HG02852 (cell line): ENCODE measurements around the gene AGAP1.

Experiments
- ATAC-seq: cut with Tn5 transposase; IDR thresholded peaks from one replicate; pipeline ENCODE4 v1.9.1; 2021; ENCODE audit warnings: mild to moderate bottlenecking, moderate library complexity; ENCODE audit not compliant: unreplicated experiment

The AGAP1 gene

GRCh38 chr2:236169741-236170589 is 676.1 kb downstream of the AGAP1 start:
- no peak for ATAC-seq

DNA sequence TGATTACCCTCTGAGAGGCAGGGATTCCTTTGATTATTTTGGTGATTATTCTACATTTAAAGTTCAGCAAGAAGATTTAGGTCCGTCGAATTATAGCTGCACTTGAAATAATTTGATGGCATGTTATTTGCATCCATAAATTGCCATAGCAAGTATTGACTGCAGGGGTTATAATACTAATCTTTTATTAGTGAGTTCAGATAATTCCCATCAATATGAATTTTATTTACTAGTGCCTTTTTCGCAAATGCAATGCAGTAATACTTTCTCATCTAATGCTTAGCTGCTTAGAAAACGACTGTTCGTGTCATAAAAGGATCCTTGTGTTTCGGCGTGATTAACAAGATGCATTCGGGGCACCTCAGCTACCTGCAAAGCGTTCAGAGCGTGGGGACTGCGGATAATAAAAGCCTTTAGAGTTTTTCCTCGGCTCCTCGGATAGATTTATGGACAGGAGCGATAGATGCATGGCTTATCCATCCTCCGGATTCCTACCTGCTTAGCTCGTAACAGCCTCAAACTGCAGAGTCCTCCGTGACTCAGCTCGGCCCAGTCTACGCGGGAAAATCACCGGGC is 676.8 kb downstream of the AGAP1 start:
- ATAC-seq = no peak

GRCh38 chr2:236171181-236171679 is 677.4 kb downstream of the AGAP1 start:
- no peak for ATAC-seq

DNA sequence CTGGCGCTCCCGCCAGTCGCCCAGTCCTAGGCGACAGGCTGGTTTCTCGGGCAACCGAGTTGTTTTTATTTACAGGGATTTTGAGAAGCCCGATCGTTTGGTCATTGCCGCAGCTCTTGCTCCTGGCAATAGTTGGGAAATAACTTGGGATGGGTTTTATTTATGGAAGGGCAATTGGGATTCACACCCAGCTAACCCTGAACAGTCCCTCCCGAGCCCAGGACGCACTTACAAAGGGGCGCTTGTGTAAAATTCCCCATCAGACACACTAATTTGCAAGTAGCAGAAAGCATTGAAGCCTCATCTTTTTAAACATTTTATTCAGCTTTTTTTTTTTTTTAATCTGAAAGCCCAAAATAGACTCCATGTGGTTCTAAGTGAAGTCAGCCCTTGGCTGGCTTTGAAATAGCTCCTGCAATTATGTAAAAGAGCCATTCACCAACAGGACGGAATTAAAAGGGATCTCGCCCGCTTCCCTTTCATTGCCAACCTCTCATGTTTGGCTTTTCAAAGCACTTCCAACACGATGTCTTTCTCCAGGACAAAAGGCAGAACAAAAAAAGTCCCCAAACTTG is 677.9 kb downstream of the AGAP1 start:
- no peak for ATAC-seq

DNA sequence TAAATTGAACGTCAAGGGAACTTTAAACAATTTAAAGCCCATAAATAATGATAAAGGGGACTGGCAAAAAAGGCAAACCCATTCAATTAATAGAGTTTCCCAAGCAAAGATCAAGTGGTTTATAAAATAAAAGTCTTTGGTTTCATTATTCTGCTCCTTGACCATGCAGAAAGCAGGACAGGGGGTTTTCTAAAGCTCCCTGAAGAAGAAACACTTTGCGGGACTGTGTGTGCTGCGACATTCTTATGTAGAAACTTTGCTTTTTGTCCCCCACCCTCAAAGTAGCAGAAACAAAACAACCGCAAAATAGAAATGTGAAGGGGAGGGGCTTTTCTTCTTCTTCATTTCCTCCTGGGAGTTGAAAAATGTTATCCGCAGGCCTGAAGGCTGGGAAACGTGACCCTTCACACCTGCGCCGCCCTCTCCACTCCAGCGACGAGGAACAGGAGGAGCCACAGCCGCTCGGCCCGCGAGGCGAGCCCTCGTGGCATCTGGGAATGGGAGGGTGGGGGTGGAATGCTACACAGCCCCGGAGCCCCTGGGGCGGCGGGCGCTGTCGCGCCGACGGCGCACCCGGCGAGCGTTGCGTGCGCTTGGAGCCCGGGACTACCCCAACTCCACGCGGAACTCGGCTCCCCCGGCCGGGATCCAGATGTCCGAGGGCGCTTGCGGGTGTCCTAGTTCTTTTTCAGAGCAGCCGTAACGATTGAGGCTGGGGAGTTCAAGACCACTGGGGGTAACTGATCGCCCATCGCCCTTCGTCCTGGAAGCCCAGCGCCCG is 678.6 kb downstream of the AGAP1 start:
- no peak for ATAC-seq

- no peak for ATAC-seq
These were observed 679.3 kb downstream of the AGAP1 start for GRCh38 chr2:236173036-236173728.

- ATAC-seq = no peak
These were observed 680.1 kb downstream of the AGAP1 start for GRCh38 chr2:236173729-236174607.

GRCh38 chr2:236175548-236176150 is 681.8 kb downstream of the AGAP1 start:
- ATAC-seq = no peak

DNA sequence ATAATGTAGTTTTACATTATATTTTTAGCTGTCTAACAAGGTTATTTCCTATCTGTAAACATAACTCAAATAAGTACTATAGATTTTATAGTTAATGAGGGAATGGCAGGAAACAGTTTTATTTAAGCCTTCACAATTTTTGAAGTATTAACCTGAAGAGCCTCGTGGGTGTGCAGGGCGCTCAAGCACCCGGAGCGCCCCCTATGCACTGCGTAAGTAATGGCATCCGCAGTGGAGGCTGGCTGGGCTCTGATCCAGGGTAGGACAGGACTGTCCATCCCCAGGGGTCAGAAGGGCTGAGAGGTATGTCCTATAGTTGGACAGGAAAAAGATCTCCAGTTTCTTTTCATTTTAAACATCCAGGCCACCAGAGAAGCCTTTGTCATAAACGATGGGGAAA is 682.6 kb downstream of the AGAP1 start:
- no peak for ATAC-seq

DNA sequence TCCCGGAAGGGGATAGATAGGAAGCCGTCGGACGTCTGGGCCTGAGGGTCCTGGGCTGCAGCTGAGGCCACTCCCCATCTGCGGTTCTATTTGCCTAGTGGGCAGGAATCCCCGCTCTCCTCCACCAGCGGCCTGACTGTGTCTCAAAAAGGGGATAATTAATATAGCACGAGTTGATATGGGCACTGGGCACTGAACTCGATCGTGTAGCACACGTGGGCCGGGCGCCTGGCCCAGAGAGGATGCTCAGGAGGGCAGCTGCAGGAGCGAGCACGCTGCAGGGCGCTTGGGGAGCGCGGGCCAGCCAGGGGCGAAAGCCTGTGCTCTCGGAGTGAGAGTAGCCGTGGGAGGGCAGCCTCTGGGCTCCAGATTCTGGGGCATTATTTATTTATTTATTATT is 683.1 kb downstream of the AGAP1 start:
- ATAC-seq = no peak

- no peak for ATAC-seq
These were observed 683.7 kb downstream of the AGAP1 start for GRCh38 chr2:236177604-236177966.

GRCh38 chr2:236177967-236178889 is 684.4 kb downstream of the AGAP1 start:
- no peak for ATAC-seq

GRCh38 chr2:236178890-236179235 is 685.0 kb downstream of the AGAP1 start:
- no peak for ATAC-seq

DNA sequence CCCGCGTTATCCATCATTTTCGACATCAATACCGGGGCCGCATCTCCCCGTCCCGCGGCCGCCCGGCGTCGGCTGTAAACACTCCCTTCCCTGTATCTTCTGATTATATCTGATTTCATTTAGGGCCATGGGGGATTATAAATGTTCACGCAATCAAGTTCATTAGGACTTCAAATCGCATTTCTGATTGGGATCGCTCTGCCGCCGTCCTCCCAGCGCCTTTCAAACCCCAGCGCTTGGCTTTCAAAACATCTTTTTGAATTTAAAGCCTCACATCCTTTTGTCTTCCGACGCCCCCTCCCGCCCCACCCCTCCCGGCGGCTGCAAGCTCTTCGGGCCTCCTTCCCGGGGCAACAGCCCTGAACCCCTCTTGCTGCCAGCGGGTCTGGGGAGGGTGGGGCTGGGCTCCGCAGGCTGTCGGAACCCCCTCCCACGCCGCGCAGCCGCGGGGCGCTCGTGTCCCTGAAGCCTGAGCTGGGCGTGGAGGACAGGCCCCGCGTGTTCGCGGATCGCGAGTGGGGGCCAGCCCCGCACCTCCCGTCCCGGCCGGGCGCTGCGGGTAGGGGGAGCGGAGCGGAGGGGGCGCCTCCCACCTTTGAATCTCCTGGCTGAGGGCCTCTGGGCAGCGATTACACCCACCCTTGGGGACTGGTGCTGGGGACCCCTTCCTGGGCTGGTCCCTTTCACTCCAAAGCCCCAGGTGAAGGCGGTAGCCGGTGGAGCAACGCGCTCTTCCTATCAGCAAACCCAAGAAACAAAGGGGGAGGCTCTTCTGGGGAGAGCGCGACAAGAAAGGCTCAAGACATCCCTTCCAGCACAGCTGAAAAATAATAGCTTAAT is 685.6 kb downstream of the AGAP1 start:
- no peak for ATAC-seq

- no peak for ATAC-seq
These were observed 686.4 kb downstream of the AGAP1 start for GRCh38 chr2:236180076-236180816.

DNA sequence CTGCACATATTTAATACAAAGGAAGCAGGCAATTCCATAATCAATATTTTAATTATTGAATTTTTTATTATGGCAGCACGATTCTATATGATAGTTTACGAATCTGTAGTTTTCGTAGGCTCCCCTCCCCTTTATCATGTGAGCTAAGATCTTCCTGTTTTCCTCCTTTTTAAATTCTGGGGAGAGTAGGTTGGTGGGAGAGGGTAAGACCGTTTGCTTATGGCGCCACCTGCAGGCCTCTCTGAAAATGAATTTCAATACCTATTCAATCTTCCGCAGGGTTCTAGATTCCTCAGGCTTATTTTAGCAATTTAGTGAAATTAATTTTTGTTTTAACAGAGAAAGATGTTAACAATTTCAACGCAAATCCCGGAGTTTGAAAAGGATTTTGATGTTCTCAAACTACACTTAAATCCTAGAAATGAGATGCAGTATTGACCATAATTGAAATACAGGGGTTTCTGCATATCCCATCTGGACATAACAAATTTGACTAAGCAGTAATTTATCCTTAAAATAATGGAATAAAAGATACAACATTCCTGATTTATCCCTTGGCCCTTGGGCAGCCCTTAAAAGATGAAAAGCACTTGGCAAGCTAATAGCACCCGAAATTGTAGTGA is 687.1 kb downstream of the AGAP1 start:
- no peak for ATAC-seq
